ENCODE results near the gene ZSWIM5. TPM values are rescaled to one million over a fixed set of nuclear protein-coding genes. Genes with fewer than 3 reads are reported as not detected.

ZSWIM5 gene
- total and polyA plus RNA-seq, 9 of the 15 experiments (the other 6 are each of a cell fraction or from before 2014, with no cell fraction given), result under 0.01 to 0.07 (median 0.03) TPM; not detected in 3

GRCh38 chr1:45023663-45024062 lies 182.7 kb downstream of the ZSWIM5 start:
- no peak for FAIRE-seq
- no peaks in the 10 kb centered on the region for H3K36me3 ChIP-seq (ENCODE audit: control insufficient read depth, insufficient read depth, low read length)
- in situ Hi-C loops (cut with MboI) (no loop called here), intact Hi-C loops (cut with micrococcal nuclease) (no loop called here)
- ChIA-PET CTCF (ENCODE audit: low intra/inter-chr PET ratio) (no interaction called here), POLR2A (interaction anchor here (0.6 kb wide), 1 partner anchor 249 kb away, joined by 3 read pairs; the partner anchor contains the start of gene RPS8)
- ATAC-seq, result no peak
- H3K4me1 ChIP-seq (replicated peaks in 1 of 2; ENCODE audit: control insufficient read depth in 2 of 2, insufficient read depth in 2 of 2, low read length in 2 of 2), result 0 out of 5 replicates have a peak, but pooled peaks cover 0 to 2% of the 10 kb centered on the region in 2 experiments
- H3K79me2 ChIP-seq (ENCODE audit: control insufficient read depth, insufficient read depth, low read length), result no peaks in the 10 kb centered on the region
- H3K9me3 ChIP-seq (replicated peaks; ENCODE audit: control insufficient read depth, insufficient read depth, low read depth, low read length), result 0 out of 2 replicates have a peak, but pooled peaks cover 1% of the 10 kb centered on the region
- H3K27ac ChIP-seq (ENCODE audit: extremely low read depth, low read depth, low read length), result no peak overlapping the region
- WGBS (ENCODE audit: insufficient coverage, low coverage, missing lambda C conversion rate), result 7% methylated on average over 1 of the region's 1 CpG
- BruUV-seq (replicated peaks), result no TSS peak
- H3K9ac ChIP-seq (ENCODE audit: insufficient read depth in 1 of 2, low read depth in 2 of 2, low read length in 2 of 2), result no peak overlapping the region
- no peaks in the 10 kb centered on the region for H4K20me1 ChIP-seq (replicated peaks; ENCODE audit: control insufficient read depth, insufficient read depth, low read length)
- H3K4me3 ChIP-seq, result no peak overlapping the region
- H3K4me2 ChIP-seq (ENCODE audit: insufficient read depth, low read length), result no peak overlapping the region
- no peak for DNase-seq (ENCODE audit: extremely low read depth in 1 of 4, low spot score in 3 of 4)
- no peaks in the 10 kb centered on the region for H3K9me1 ChIP-seq (ENCODE audit: control insufficient read depth, insufficient read depth, low read length)
- no peaks in the 10 kb centered on the region for H3K27me3 ChIP-seq (ENCODE audit: control insufficient read depth in 2 of 2, insufficient read depth in 2 of 2, low read length in 2 of 2)
- no peak overlapping the region for H2AFZ ChIP-seq (ENCODE audit: low read depth, low read length)
- TF ChIP-seq, protein P1, sequence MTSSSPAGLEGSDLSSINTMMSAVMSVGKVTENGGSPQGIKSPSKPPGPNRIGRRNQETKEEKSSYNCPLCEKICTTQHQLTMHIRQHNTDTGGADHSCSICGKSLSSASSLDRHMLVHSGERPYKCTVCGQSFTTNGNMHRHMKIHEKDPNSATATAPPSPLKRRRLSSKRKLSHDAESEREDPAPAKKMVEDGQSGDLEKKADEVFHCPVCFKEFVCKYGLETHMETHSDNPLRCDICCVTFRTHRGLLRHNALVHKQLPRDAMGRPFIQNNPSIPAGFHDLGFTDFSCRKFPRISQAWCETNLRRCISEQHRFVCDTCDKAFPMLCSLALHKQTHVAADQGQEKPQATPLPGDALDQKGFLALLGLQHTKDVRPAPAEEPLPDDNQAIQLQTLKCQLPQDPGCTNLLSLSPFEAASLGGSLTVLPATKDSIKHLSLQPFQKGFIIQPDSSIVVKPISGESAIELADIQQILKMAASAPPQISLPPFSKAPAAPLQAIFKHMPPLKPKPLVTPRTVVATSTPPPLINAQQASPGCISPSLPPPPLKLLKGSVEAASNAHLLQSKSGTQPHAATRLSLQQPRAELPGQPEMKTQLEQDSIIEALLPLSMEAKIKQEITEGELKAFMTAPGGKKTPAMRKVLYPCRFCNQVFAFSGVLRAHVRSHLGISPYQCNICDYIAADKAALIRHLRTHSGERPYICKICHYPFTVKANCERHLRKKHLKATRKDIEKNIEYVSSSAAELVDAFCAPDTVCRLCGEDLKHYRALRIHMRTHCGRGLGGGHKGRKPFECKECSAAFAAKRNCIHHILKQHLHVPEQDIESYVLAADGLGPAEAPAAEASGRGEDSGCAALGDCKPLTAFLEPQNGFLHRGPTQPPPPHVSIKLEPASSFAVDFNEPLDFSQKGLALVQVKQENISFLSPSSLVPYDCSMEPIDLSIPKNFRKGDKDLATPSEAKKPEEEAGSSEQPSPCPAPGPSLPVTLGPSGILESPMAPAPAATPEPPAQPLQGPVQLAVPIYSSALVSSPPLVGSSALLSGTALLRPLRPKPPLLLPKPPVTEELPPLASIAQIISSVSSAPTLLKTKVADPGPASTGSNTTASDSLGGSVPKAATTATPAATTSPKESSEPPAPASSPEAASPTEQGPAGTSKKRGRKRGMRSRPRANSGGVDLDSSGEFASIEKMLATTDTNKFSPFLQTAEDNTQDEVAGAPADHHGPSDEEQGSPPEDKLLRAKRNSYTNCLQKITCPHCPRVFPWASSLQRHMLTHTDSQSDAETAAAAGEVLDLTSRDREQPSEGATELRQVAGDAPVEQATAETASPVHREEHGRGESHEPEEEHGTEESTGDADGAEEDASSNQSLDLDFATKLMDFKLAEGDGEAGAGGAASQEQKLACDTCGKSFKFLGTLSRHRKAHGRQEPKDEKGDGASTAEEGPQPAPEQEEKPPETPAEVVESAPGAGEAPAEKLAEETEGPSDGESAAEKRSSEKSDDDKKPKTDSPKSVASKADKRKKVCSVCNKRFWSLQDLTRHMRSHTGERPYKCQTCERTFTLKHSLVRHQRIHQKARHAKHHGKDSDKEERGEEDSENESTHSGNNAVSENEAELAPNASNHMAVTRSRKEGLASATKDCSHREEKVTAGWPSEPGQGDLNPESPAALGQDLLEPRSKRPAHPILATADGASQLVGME (CRISPR knock-in tag; IDR thresholded peaks at IDR 0.05), result no peak
- TF ChIP-seq JUND (IDR thresholded peaks at IDR 0.05; ENCODE audit: borderline replicate concordance, low read depth, low read length), result no peak
- no peak for TF ChIP-seq JUND (tag; IDR thresholded peaks at IDR 0.05; ENCODE audit: borderline replicate concordance, low read depth, low read length)
- TF ChIP-seq, protein P2, sequence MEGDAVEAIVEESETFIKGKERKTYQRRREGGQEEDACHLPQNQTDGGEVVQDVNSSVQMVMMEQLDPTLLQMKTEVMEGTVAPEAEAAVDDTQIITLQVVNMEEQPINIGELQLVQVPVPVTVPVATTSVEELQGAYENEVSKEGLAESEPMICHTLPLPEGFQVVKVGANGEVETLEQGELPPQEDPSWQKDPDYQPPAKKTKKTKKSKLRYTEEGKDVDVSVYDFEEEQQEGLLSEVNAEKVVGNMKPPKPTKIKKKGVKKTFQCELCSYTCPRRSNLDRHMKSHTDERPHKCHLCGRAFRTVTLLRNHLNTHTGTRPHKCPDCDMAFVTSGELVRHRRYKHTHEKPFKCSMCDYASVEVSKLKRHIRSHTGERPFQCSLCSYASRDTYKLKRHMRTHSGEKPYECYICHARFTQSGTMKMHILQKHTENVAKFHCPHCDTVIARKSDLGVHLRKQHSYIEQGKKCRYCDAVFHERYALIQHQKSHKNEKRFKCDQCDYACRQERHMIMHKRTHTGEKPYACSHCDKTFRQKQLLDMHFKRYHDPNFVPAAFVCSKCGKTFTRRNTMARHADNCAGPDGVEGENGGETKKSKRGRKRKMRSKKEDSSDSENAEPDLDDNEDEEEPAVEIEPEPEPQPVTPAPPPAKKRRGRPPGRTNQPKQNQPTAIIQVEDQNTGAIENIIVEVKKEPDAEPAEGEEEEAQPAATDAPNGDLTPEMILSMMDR (IDR thresholded peaks at IDR 0.05 in 2 of 3, conservative IDR thresholded peaks at IDR 0.05 in 1 of 3; ENCODE audit: insufficient read depth in 2 of 3, low read depth in 1 of 3, low read length in 3 of 3), result no peak
- TF ChIP-seq SETDB1 (IDR thresholded peaks at IDR 0.05; ENCODE audit: low read length), result no peak
- no peak for TF ChIP-seq PHF8 (IDR thresholded peaks at IDR 0.05; ENCODE audit: borderline replicate concordance, low read length)
- no peak for TF ChIP-seq PRMT5 (CRISPR knock-in tag; IDR thresholded peaks at IDR 0.05)
- TF ChIP-seq TAF15 (IDR thresholded peaks at IDR 0.05; ENCODE audit: low read depth, low read length), result no peak
- TF ChIP-seq BHLHE40 (IDR thresholded peaks at IDR 0.05; ENCODE audit: low read length), result no peak
- TF ChIP-seq ZNF507 (tag; conservative IDR thresholded peaks at IDR 0.05), result no peak
- TF ChIP-seq TRIM25 (IDR thresholded peaks at IDR 0.05; ENCODE audit: borderline replicate concordance), result no peak
- no peak for TF ChIP-seq ZNF778 (CRISPR knock-in tag; IDR thresholded peaks at IDR 0.05)
- TF ChIP-seq SRSF1 (IDR thresholded peaks at IDR 0.05; ENCODE audit: low read depth, low read length), result no peak
